GM11168 (cell line): Measurements from ENCODE around the gene ARHGEF3.

ENCODE experiments used
- in situ Hi-C: fragments of 300-500 bp; cut with MboI; formaldehyde crosslinking; loops from one replicate; pipeline ENCODE4 v1.12.0; 2022; ENCODE audit warnings: low sequenced_read_pairs; ENCODE audit not compliant: unreplicated experiment

Gene ARHGEF3, protein sequence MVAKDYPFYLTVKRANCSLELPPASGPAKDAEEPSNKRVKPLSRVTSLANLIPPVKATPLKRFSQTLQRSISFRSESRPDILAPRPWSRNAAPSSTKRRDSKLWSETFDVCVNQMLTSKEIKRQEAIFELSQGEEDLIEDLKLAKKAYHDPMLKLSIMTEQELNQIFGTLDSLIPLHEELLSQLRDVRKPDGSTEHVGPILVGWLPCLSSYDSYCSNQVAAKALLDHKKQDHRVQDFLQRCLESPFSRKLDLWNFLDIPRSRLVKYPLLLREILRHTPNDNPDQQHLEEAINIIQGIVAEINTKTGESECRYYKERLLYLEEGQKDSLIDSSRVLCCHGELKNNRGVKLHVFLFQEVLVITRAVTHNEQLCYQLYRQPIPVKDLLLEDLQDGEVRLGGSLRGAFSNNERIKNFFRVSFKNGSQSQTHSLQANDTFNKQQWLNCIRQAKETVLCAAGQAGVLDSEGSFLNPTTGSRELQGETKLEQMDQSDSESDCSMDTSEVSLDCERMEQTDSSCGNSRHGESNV

GRCh38 chr3:56801662-56802377 is at the start of gene ARHGEF3:
Gene ARHGEF3, minus strand, starts transcription at chr3:56801949. Its CDS starts 151 bp downstream, at chr3:56801798.
- in situ Hi-C loops = loop anchor here (5.0 kb wide), 1 partner anchor 185 kb away; no protein-coding TSS in a partner anchor

DNA sequence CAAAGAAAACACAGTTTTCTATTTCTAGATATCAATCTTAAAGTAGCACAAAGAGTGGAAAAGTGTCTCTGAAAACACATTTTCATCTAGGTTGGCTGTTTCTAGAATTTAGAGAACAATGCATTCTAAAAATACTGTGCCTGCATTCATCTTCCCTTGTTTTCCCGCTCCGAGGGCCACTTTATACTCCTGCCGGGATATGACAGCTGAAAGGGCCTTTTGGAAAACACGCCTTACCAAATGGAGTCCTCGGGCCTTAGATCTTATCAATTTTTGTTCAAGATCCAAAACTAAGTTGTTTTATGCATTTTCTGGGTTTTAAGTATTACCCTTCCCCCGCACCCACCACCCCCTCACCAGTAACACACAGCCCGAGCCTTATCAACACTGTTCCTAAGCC is 47.9 kb upstream of the ARHGEF3 start:
- in situ Hi-C loops = loop anchor here (10.0 kb wide), 1 partner anchor 145 kb away; no protein-coding TSS in a partner anchor

DNA sequence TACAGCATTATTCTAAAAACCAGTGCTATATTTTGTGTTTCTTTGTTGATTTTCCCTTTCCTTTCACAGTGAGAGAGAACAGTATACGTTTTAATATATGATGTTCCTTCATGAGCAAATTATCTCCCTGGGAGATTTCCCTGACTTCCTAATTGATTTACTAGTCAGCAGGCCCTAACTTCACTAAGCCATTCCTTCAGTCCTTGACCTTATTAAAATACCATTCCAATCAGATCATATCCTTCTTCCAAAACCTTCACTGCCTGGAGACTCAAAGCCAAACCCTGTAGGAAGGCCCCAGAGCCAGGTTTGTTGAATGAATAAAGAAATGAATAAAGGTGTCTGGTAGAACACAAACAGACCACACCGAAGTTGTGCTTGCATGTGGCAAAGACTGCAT is 43.8 kb upstream of the ARHGEF3 start:
- in situ Hi-C loops = no loop called here

DNA sequence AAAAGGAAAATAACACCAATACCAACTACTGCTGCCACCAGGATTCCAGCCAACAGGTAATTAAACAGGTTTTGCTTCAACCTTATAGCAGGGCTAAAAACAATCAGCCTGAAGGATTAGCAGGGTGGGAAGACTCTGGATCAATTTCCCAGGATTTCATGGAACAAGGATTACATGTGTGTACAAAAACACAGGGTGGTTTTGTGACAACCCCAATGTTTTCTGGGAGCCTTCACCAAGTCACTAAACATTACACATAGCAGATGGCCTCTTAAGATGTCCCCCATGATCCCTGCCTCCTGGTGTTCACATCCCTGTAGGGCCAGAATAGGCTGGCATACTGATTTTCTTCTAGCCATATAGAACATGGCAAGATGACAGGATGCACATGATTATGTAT is 42.8 kb upstream of the ARHGEF3 start:
- in situ Hi-C loops = no loop called here

GRCh38 chr3:56839784-56840715 is 38.3 kb upstream of the ARHGEF3 start:
- in situ Hi-C loops = no loop called here

- in situ Hi-C loops = no loop called here
Measured at GRCh38 chr3:56838448-56838847, 36.7 kb upstream of the ARHGEF3 start.

DNA sequence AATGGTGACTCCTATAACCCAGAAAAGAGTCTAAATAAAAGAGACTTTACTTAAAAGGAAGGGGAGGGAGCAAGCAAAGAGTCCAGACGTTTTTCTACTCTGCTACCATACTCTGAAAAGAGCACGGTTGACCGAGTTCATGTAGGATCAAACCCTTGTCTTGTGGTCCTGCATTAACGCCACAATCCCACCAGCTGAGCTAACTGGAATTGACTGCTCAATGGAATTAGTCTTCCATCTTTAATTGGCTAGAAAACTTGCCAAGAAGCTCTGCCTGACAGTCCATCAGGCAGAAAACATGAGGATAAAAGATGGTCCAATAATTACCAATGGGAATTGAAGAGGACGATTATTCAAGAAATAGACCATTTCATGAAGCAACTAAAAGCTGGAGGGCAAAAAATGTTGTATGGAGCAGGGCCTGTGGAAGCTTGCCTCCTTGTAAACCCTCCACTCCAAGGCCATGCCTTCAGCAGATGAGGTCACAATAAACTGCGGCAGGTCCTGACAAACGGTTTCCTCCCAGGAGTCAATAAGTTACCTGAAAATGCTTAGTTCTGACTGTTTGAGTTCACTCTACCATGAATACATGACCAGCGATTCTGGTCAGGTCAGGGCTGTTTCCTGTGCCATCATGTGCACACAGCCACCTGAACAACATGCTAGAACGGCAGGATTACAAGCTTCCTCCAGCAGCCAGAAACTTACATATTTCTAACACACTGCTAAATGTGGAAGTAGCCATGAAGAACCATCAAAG is 35.6 kb upstream of the ARHGEF3 start:
- in situ Hi-C loops = no loop called here

- in situ Hi-C loops = no loop called here
Measured at GRCh38 chr3:56836276-56837163, 34.8 kb upstream of the ARHGEF3 start.

GRCh38 chr3:56835650-56836227 is 34.0 kb upstream of the ARHGEF3 start:
- in situ Hi-C loops = no loop called here

DNA sequence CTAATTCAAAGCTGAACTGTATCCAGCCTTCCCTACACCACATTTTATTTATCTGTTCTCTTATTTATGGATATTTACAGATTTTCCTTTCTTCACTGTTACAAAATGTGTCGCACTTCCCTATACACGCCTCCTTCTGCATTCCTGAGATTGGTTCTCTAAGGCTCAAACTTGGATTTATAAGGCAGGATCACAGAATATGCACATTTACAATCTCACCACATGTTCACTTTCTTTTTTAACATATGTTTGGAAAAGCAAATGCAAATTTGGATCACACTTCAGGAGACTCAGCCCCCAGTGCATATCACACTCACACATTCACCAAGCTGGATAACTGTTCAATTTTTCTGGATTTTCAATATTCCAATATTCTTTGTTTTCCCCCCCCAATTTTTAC is 31.8 kb upstream of the ARHGEF3 start:
- in situ Hi-C loops = no loop called here

DNA sequence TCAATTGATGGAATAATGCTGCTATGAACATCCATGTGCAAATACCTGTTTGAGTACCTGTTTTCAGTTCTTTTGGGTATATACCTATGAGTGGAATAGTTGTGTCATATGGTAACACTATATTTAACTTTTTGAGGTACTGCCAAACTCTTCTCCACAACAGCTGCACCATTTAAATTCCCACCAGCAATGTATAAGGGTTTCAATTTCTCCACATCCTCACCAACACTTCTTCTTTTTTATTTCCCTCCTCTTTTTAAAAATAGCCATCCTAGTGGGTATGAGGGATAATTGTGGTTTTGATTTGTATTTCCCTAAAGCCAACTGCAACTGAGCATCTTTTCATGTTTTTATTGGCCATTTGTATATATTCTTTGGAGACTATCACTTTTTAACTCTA is 31.3 kb upstream of the ARHGEF3 start:
- in situ Hi-C loops = no loop called here

GRCh38 chr3:56831572-56831971 is 29.8 kb upstream of the ARHGEF3 start:
- in situ Hi-C loops = no loop called here

GRCh38 chr3:56830884-56831283 is 29.1 kb upstream of the ARHGEF3 start:
- in situ Hi-C loops = no loop called here

DNA sequence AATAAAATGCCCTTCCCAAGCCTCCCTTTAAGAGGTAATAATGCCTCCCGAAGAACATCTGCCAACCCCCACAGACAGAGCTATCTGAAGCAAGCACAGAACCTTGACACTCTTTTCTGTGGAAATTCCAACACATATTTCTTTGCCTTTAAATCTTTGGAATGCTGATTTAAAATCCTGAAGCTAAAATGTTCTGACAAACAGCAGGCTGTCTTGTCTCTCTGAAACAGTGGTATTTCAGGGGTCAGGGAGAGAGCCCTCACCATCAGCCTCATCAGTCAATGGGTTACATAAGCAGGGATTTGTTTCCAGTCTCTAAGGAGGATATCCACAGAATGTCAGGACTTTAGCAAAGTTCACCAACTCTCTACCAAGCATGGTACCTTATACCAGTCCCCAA is 27.8 kb upstream of the ARHGEF3 start:
- in situ Hi-C loops = no loop called here

DNA sequence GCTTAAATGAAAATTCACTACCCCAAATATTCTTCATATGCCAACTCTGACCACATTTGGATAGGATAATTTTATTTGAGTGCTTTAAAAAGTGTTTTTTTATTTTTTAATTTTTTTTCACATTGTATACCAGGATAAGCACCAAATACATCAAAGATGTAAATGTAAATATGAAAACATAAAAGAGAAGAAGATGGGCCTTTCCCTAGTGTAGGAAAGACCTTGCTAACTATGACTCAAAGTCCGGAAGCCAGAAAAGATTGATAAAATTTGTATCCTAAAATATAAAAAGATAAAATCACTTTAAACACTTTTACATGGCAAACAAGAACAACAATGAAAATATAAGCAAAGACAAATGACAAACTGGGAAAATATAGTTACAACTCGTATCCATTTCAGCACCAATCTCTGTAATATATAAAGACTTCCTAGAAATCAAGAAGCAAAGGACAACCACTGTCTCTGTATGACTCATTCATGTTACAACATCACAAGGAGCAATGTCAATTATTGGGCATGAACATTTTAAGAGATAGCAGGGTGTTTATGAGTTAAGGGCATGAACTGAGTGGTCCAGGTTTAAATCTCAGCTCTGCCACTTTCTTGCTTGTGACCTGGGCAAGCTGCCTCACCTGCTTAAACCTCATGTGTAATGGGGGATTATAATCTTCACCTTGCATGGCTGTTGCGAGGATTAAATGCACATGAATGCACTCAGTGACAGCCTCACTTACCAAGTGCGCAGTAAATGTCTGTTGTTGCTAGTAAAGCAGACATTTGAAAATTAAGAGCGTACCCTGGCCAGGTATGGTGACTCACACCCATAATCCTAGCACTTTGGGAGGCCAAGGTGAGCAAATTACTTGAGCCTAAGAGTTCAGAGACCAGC is 25.3 kb upstream of the ARHGEF3 start:
- in situ Hi-C loops = no loop called here

DNA sequence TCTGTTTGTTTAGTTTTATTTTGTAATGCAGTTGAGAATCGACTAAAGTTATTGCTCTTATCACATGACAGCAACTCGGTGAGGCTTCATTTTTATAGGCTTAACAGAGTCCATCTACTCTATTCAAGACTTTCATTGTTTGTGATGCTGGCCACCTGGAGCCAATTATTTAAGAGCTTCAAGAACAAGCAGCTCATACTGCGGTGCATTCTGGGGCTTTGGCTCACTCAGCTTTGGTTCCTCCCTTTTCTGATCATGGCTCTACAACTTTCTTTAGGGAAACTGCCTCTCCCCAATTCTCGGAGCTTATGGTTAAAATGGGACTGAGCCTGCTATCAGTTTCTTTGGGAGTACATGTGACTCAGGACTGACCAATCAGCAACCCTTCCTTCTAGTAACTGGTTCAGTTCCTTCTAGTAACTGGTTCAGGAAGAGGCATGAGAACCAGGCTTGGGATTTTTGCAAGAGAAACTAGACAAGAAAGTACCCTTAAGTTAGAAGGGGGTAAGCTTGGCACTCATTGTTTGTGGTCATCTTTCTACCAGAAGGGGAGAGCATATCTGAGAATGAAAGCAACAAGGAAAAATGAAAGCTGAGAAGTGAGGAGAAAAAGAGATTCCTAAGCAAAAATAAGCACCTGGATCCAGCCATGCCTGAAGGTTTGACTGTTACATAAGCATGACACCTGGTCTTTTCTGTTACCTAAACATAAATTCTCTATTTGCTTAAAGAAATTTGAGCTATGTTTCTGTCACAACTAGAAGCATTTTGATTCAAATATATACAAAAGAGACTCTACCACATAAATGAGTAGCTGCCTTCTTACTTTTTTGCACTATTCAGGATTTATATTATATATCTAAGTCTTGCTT is 24.1 kb upstream of the ARHGEF3 start:
- in situ Hi-C loops = no loop called here
